OCI-LY3 (cell line): ENCODE measurements around the gene CTAG1B.

Source experiments
- CTCF ChIP-seq: fragments of 200-600, 300-600 bp; sonication (generic); IDR thresholded peaks from 2 replicates; pipeline ENCODE4 v1.5.1; 2014; ENCODE audit warnings: antibody characterized with exemption, low read length, low read depth
- EZH2phosphoT487 ChIP-seq: fragments of 200-600 bp; shearing (Covaris generic); IDR thresholded peaks from 2 replicates; pipeline ENCODE4 v1.6.1; 2018; ENCODE audit warnings: antibody characterized with exemption, mixed run types, low read depth

GRCh38 chrX:154592505-154592904 is 26.6 kb downstream of the CTAG1B start:
- TF ChIP-seq CTCF (no peak), EZH2phosphoT487 (no peak)
